ENCODE measurements around the gene ELP4. TPM values are rescaled to one million over a fixed set of nuclear protein-coding genes. Genes with fewer than 3 reads are reported as not detected.
A peak's percentile ranks its signal among the peaks of the same experiment; 100 is the strongest.
"Not testable (repeated sequence)": the region's sequence is repeated elsewhere in the genome, so short reads cannot be mapped to it uniquely, and the experiment has no call there.

ELP4 gene
- total RNA-seq, 1 experiment from 2014 or later = 34.1 TPM

DNA sequence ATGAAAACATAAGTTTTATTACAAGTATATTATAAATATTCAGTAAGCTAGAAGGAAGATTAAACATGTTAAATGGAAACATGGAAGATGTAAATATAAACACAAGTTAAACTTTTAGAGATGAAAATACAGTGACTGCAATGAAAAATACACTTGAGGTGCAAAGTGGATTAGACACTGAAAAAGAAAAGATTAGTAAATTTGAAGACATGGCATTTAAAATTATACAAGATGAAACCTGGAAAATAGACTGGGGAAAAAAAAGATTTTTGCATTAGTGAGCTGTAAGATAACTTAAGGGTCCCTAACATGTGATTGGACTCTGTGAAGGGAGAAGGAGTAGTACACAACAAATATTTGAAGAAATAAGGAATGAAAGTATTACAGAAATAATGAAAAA, 33.3 kb downstream of the ELP4 start:
- no peak for DNase-seq (ENCODE audit: low read depth)

DNA sequence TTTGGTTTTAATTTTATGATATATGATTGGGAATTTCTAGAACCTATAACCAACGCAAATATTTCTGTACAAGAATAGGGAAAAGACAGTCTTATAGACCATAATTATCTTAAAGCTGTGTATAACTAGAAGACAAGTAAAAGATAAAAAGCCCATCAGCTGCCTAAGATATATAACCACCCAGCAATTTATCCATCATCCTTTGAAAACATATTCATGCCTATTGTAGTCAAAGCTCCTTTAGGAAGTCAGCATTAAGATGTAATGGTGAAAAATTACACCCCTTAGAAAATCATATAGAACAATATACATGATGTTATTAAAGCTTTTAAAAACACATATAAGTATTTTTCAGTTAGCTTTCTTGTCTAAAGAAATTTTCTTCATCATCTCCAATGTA, 46.4 kb downstream of the ELP4 start:
- DNase-seq (ENCODE audit: low read depth) = no peak

DNA sequence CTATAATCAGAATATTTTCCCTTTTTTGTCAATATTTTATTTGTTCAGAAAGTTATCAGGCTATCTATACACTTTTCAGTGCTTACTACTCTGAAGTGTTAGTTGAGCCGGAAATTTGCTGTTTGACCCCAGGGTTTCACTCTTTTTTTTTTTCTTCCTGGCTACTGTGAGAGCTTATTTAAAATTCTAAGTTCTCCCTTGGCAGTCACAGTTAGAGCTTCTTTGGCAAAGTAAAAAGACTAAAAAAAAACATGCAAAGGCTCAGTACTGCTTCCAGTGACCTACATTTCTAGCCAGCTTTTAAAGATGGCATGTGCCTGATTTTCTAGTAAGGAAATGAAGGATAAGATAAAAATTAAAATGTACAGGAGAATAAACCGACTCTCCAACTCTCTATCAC, 48.4 kb downstream of the ELP4 start:
- no peak for DNase-seq (ENCODE audit: low read depth)

DNA sequence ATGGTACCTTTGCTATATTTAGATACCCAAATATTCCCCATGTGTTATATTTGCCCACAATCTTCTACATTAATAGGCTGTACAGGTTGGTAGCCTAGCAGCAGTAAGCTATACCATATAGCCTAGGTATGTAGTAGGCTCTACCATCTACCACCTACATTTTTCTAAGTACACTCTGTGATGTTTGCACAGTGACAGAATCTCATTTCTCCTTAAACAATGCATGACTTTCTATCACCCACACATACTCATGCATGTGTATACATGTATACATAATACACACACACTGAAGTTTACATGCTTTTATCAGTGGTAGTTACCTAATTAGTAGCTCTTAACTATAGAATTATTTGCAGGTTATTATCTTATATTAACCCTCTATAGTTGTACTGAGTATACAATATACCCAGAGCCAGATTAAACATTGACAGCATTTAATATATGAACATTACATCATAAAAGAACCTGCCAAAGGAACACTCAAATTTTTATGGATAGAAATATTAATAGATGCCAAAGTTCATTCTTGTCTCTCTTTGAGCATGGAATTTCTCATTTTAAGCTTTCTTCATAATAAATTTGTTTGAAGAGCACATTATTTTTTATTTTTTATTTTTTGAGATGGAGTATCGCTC, 51.4 kb downstream of the ELP4 start:
- DNase-seq (ENCODE audit: low read depth) = no peak

DNA sequence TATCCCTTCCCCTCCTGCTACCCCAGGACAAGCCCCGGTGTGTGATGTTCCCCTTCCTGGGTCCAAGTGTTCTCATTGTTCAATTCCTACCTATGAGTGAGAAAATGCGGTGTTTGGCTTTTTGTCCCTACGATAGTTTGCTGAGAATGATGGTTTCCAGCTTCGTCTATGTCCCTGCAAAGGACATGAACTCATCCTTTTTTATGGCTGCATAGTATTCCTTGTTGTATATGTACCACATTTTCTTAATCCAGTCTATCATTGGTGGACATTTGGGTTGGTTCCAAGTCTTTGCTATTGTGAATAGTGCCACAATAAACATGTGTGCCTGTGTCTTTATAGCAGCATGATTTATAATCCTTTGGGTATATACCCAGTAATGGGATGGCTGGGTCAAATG, 55.0 kb downstream of the ELP4 start:
- not testable (repeated sequence) for DNase-seq (ENCODE audit: low read depth)

DNA sequence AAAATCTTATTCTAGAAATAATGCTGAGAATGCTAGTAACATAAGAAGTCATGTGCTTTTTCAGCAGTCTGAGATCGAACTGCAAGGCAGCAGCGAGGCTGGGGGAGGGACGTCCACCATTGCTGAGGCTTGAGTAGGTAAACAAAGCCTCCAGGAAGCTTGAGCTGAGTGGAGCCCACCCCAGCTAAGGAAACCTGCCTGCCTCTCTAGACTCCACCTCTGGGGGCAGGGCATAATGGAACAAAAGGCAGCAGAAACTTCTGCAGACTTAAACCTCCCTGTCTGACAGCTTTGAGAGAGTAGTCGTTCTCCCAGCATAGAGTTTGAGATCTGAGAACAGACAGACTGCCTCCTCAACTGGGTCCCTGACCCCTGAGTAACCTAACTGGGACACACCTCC, 64.6 kb downstream of the ELP4 start:
- DNase-seq (ENCODE audit: low read depth) = not testable (repeated sequence)

DNA sequence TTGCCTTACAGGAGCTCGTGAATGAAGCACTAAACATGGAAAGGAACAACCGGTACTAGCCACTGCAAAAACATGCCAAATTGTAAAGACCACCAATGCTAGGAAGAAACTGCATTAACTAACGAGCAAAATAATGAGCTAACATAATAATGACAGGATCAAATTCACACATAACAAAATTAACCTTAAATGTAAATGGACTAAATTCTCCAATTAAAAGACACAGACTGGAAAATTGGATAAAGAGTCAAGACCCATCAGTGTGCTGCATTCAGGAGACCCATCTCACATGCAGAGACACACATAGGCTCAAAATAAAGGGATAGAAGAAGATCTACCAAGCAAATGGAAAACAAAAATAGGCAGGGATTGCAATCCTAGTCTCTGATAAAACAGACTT, 66.2 kb downstream of the ELP4 start:
- not testable (repeated sequence) for DNase-seq (ENCODE audit: low read depth)

DNA sequence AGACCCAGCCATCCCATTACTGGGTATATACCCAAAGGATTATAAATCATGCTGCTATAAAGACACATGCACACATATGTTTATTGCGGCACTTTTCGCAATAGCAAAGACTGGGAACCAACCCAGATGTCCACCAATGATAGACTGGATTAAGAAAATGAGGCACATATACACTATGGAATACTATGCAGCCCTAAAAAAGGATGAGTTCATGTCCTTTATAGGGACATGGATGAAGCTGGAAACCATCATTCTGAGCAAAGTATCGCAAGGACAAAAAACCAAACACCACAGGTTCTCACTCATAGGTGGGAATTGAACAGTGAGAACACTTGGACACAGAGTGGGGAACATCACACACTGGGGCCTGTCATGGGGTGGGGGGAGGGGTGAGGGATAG, 69.8 kb downstream of the ELP4 start:
- not testable (repeated sequence) for DNase-seq (ENCODE audit: low read depth)

DNA sequence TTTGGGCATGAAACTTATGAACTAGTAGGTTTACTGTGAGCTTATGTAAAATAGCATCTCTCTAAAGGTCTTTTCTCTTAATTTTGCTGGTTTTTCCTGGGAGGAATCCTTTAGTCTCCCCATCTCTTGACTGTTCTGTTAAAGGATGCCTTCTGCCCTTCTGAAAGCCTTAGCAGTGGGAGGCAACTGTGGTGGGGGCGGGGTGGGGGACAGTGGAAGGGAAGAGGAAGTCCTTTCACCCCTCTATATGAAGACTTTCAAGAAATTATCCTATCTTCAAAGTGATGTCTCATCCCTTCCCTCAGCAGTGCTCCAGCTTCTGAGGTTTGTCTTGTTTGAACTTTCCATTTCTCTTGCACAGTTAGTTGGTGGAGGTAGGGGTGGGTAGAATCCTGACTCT, 73.1 kb downstream of the ELP4 start:
- no peak for DNase-seq (ENCODE audit: low read depth)

DNA sequence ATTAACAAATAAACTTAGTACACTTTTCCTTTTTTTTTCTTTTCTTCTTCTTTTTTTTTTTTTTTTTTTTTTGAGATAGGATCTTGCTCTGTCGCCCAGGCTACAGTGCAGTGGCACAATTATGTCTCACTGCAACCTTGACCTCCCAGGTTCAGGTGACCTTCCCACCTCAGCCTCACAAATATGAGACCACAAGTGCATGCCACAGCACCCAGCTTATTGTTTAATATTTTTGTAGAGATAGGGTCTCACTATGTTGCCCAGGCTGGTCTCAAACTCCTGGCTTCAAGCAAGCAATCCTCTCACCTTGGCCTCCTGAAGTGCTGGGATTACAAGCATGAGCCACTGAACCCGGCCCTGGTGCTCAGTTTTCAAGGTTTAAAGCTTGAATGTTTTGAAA, 88.9 kb downstream of the ELP4 start:
- no peak for DNase-seq (ENCODE audit: low read depth)

DNA sequence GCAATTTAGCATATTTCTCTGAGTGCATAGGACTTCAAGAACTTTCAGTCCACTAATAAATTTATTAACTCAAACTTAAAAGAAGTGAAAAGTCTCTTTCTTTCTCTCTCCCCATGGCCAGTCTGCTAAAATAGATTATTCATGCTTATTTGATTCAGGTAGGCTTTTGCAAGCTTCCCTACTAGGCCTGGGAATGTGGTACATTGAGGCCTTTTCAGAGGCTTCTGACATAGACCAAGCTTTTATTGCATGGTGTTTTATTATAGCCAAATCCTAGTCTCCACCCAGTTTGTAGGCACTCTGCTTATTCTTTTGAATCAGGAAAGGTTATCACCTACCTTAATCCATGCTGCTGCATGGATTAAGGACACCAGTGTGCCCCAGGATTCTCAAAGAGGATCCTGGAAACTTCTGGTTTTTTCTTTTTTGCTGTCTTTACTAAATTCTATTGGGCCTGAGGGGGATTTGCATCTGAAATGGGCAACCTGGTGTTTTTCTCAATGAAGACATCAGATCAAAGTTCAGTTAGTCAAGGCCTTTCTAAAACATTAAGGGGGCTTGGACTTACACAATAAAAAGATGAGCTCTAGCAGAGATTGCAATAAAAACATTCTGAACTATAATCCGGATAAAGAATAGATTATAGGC, 92.2 kb downstream of the ELP4 start:
- no peak for DNase-seq (ENCODE audit: low read depth)

DNA sequence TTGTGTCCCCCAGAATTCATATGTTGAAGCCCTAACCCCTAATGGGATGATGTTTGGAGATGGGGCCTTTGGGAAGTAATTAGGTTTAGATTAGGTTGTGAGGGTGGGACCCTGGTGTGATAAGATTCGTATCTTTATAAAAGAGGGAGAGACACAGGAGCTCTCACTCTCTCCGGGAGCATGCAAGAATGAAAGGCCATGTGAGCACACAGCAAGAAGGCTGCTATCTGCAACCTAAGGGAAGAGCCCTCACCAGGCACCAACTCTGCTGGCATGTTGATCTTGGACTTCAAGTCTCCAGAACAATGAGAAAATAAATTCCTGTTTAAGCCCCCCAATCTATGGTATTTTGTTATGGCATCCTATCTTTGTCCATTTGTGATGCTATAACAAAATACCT, 97.3 kb downstream of the ELP4 start:
- no peak for DNase-seq (ENCODE audit: low read depth)

DNA sequence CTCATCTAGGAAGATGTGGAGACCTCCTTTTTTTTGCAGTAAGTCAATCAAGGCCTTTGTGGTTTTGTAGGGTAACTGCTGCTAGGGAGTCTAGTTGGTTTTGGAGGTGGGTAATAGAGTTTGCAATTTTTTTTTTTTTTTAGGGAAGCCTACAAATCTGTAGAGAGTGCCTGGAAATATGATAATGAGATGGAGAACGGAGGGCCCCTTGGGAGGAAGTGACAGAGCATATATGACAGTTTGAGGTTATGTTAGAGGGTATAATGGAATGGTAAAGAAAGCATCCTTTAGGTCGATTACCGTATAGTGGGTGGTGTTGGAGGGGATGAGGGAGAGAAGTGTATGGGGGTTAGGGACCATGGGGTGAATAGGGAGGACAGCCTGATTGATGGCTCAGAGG, 98.3 kb downstream of the ELP4 start:
- no peak for DNase-seq (ENCODE audit: low read depth)

DNA sequence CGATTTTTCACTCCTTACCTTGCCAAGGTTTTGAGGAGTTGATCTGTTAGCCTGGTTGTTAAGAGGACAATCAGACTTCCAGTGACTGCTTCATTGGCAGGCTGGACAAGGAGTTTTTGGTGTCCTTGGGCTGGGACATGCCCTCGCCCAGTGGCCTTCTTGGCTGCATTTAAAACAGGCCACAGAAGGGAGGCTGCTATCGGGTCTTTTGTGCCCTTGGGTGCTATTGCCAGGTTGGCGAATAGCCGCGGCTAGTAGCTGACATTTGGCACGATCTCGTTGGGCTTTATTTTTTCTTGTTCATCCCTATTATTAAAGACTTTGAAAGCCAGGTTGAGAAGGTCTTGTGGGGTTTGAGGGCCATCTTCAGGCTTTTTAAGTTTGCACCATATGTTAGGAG, 99.4 kb downstream of the ELP4 start:
- no peak for DNase-seq (ENCODE audit: low read depth)

DNA sequence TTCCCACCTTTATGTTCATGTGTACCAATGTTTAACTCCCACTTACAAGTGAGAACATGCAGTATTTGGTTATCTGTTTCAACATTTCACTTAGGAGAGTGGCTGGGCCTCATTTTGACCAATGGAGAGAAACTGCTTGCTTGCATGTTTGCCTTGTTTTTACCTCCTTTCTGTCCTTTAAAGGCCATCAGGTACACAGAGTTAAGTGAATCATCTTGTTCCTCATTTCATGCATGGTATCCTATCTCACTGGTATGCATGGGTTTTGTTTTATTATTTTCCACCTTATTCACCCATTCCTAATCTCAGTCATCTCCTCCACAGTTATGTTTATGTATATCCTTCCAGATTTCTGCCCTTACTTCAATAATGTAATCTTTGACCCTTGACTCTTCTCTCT, 101.0 kb downstream of the ELP4 start:
- DNase-seq (ENCODE audit: low read depth) = no peak

DNA sequence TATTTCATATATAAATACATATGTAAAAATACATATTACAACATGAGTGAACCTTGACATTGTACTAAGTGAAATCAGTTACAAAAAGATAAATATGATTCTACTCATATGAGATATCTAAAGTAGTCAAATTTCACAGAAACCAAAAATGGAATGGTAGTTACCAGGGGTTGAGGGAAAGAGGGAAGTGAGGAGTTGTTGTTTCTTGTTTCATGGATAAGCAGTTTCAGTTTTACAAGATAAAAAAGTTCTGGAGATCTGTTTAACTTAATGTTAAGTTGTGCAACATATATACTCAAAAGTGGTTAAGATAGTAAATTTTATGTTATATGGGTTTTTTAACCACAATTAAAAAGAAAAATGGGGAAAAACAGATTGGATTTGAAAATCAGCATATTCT, 107.7 kb downstream of the ELP4 start:
- no peak for DNase-seq (ENCODE audit: low read depth)

DNA sequence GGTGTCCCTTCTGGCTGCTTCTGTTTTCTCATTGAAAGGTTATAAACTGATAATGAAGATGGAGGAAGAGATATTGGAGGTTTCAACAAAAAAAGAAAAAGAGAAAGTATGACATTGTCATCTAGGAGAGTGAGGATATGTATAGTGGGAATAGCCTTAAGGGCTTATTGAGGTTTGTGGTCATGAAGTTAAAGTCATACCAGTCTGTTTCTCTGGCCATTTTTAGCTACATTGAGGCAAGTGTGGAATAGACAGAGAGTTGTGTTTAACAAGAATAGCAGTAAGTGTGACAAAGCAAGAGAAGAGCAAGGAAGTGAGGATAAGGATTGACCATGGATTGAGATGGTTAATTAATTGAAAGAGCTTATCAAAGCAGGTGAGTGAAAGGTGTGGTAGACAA, 110.4 kb downstream of the ELP4 start:
- peak; percentile 52 for DNase-seq (ENCODE audit: low read depth)

DNA sequence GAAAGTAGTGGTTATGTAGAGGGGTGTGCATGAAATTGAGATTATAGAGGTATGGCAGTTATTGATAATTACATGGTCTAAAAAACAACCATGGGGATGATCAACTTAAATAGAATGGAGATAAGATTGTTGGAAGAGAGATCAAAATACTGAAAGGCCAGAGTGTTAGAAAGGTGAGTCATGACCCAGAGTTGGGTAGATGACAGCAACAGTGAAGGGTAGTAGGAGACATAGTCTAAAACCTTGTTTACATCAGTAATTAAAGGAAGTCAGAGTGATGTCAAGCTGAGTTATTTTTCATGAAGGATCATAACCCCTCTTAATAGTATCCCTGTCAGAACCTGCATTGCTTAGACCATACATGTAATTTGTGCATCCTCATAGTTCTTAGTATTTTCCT, 110.9 kb downstream of the ELP4 start:
- peak; percentile 9 for DNase-seq (ENCODE audit: low read depth)

DNA sequence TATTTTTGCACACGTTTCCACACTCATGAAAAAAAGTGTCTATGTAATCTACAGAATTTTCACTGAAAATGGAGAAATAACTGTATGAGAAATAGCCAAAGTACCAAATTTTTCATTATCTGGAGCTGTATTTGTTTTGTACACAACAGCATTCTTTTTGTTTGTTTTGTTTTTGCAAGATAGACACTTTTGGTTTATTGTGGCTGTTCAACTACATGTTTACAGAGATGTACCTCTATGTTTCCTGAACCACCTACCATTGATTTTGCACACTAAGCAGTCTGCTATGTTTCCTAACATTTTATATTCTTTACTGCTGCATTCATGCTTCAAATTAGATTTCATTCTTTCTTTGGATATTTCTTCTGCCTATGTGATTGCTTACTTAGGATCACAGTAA, 116.3 kb downstream of the ELP4 start:
- DNase-seq (ENCODE audit: low read depth) = no peak

DNA sequence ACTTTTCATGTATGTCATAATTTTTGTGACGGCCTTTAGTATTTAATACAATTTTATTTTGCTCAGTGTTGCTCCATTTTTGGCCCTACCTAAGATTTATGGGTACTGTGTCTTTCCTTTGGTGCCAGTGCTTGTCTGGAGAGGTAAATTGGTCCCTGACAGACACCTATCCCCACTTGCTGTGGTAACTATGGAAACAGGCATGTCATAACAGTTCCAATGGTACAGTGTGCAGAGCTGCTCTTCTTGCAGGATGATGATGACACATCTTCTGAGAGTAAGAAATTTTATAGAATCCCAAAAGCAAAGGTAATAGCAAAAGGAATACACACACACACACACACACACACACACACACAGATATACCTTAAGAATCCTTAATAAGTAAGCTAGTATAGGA, 118.5 kb downstream of the ELP4 start:
- DNase-seq (ENCODE audit: low read depth) = no peak

DNA sequence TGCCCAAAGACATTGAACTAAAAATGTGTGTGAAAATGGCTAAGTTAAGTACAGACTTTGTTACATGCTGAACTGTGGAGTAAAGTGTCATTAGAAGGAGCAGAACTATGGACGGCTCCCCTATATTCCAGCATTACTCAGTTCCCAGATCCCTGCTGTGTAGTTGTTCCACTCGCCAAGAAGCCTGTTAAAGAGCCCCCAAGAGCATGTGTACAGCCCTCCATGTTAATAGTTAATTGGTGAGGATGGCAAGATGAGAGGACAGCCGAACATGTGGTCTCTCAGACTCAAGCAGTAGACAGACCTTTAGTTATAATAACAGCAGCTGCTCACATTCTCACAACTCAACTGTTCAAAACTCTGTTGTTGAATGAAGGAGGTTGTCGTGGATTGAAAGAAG, 127.4 kb downstream of the ELP4 start:
- no peak for DNase-seq (ENCODE audit: low read depth)

DNA sequence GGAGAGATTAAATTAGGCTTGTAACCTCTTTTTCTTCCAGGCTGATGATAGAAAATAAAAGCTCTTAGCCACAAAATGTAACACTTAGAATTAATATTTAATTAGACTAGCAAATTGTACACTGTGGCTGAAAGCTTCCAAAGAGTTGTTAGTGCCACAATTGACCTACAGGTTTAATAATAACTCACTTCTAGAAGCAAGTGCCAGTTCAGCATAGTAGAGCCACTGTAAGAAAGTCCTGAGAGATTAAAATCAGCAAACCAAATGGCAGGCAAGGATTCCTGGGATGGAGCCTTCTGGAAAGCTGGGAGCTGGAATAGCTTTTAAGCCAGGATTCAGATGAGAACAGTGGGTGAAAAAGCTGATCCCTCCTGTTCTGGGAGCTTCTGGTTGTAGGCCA, 131.0 kb downstream of the ELP4 start:
- no peak for DNase-seq (ENCODE audit: low read depth)

DNA sequence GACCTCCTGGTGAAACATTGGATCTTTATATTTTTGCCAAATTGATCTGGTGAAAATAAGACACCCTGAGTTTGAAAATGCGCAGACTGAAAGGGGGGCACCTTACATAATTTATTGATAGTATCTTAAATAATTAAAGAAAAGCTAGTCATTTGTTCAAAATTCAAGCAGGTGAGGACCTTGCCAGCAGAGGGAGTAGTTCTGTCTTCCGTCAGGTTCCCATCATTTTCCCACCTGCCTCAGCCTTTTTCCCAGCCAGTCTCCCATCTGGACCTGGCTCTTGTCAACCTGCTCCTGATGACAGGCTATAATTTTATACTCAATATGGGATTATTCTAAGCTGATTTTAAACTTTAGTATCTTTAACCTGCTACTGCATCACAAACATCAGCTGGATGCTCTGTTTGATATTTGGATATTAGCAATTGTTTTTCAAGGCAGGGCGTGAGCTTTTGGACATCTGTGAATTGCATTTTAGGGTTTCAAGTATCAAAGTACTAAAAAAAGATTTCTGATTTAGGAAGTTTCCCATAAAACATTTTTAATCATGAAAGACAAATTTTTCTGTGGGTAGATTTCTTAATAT, 132.0 kb downstream of the ELP4 start:
- DNase-seq (ENCODE audit: low read depth) = peak; percentile 37

DNA sequence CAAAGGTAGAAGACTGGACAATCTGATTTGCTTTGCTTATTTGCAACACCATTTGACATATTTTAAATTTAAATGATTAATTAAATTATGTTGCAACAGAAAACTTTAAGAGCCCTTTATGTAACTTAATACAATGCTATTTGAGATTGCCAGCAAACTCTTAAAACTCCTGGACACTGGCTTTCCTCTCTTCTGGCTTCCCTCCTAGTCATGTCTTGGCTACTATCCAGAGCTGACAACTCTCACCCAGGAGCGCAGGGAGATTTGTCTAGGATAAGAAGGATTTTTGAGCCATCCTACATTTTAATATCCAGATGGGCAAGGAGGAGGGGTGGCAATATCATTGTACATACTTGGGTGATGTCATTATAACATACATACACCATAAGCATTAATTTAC, 134.3 kb downstream of the ELP4 start:
- DNase-seq (ENCODE audit: low read depth) = peak; percentile 78
